ENCODE data around the gene HSP90AB1.

The HSP90AB1 gene

DNA sequence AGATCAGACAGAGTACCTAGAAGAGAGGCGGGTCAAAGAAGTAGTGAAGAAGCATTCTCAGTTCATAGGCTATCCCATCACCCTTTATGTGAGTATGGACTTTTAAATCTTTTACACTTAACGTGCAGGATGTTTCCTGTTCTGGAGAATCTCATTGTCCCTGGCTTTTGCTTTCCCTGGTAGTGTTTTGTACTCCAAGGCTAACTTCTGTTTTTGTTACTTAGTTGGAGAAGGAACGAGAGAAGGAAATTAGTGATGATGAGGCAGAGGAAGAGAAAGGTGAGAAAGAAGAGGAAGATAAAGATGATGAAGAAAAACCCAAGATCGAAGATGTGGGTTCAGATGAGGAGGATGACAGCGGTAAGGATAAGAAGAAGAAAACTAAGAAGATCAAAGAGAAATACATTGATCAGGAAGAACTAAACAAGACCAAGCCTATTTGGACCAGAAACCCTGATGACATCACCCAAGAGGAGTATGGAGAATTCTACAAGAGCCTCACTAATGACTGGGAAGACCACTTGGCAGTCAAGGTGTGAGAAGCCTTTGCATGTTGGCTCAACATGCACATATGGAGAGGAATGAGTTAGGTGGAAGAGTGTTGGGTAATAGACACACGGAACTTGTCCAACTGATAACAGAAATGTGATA is 3.3 kb downstream of the HSP90AB1 start:
- Histone ChIP-seq H3K9me3 (ENCODE audit: insufficient read depth, low read length) (no peaks in the 10 kb centered on the region), H3K36me3 (replicated peaks; ENCODE audit: low read depth, low read length) (peaks cover 72% of the 10 kb centered on the region), H2AFZ (ENCODE audit: low read depth, low read length) (no peak overlapping the region), H3K4me3 (ENCODE audit: low read length) (no peak overlapping the region), H3K9ac (ENCODE audit: low read length) (no peak overlapping the region), H3K4me2 (ENCODE audit: low read length) (no peak overlapping the region), H4K20me1 (ENCODE audit: insufficient read depth, low read length) (peaks cover 71% of the 10 kb centered on the region), H3K4me1 (ENCODE audit: low read length) (peaks cover 22% of the 10 kb centered on the region), H3K27ac (ENCODE audit: low read length) (no peak overlapping the region), H3K79me2 (ENCODE audit: low read length) (peaks cover 76% of the 10 kb centered on the region), H3K27me3 (ENCODE audit: low read depth, low read length) (no peaks in the 10 kb centered on the region)
- TF ChIP-seq EZH2phosphoT487 (IDR thresholded peaks at IDR 0.05; ENCODE audit: low read depth) (no peak), CTCF (IDR thresholded peaks at IDR 0.05; ENCODE audit: low read depth, low read length) (no peak)

GRCh38 chr6:44250718-44251123 is 3.8 kb downstream of the HSP90AB1 start:
- H3K36me3 ChIP-seq (replicated peaks; ENCODE audit: low read depth, low read length), result peaks cover 78% of the 10 kb centered on the region

DNA sequence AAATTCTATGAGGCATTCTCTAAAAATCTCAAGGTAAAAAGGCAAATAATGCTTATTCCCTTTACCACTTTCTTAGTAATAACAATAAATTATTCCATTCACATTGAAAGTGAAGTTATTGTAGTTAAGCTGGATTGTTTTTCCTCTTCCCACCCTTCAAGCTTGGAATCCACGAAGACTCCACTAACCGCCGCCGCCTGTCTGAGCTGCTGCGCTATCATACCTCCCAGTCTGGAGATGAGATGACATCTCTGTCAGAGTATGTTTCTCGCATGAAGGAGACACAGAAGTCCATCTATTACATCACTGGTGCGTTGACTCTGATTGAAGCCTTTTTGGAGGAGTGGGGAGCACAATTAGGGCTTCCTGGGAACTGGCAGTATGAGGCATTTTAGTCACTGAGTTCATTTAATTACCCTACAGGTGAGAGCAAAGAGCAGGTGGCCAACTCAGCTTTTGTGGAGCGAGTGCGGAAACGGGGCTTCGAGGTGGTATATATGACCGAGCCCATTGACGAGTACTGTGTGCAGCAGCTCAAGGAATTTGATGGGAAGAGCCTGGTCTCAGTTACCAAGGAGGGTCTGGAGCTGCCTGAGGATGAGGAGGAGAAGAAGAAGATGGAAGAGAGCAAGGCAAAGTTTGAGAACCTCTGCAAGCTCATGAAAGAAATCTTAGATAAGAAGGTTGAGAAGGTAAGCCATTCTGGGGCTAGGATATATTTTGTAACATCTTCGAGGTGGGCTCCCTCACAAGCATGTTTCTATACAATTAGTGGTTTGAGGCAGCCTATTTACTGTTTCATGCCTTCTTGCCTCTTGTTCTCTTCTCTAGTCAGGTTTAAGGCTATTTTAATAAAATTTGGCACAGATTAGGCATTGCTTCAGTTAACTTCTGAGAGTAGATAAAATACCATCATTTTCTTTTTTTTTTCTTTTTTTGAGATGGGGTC is 4.9 kb downstream of the HSP90AB1 start:
- peaks cover 78% of the 10 kb centered on the region for H3K36me3 ChIP-seq (replicated peaks; ENCODE audit: low read depth, low read length)
- H3K79me2 ChIP-seq (ENCODE audit: low read length), result peaks cover 69% of the 10 kb centered on the region
- H4K20me1 ChIP-seq (ENCODE audit: insufficient read depth, low read length), result peaks cover 74% of the 10 kb centered on the region
- H3K4me1 ChIP-seq (ENCODE audit: low read length), result peaks cover 29% of the 10 kb centered on the region
- H3K4me2 ChIP-seq (ENCODE audit: low read length), result no peak overlapping the region
- H3K27ac ChIP-seq (ENCODE audit: low read length), result no peak overlapping the region
- no peaks in the 10 kb centered on the region for H3K9me3 ChIP-seq (ENCODE audit: insufficient read depth, low read length)
- no peak overlapping the region for H2AFZ ChIP-seq (ENCODE audit: low read depth, low read length)
- H3K9ac ChIP-seq (ENCODE audit: low read length), result no peak overlapping the region
- TF ChIP-seq CTCF (IDR thresholded peaks at IDR 0.05; ENCODE audit: low read depth, low read length) (no peak), EZH2phosphoT487 (IDR thresholded peaks at IDR 0.05; ENCODE audit: low read depth) (no peak)
- no peak overlapping the region for H3K4me3 ChIP-seq (ENCODE audit: low read length)
- no peaks in the 10 kb centered on the region for H3K27me3 ChIP-seq (ENCODE audit: low read depth, low read length)

More at GRCh38 chr6:44250718-44251123, 3.8 kb downstream of the HSP90AB1 start:
- TF ChIP-seq EZH2phosphoT487 (IDR thresholded peaks at IDR 0.05; ENCODE audit: low read depth) (no peak), CTCF (IDR thresholded peaks at IDR 0.05; ENCODE audit: low read depth, low read length) (no peak)
- Histone ChIP-seq H3K4me2 (ENCODE audit: low read length) (no peak overlapping the region), H3K79me2 (ENCODE audit: low read length) (peaks cover 71% of the 10 kb centered on the region), H3K27me3 (ENCODE audit: low read depth, low read length) (no peaks in the 10 kb centered on the region), H3K27ac (ENCODE audit: low read length) (no peak overlapping the region), H3K4me1 (ENCODE audit: low read length) (peaks cover 18% of the 10 kb centered on the region), H3K9ac (ENCODE audit: low read length) (no peak overlapping the region), H3K9me3 (ENCODE audit: insufficient read depth, low read length) (no peaks in the 10 kb centered on the region), H2AFZ (ENCODE audit: low read depth, low read length) (no peak overlapping the region), H4K20me1 (ENCODE audit: insufficient read depth, low read length) (peaks cover 73% of the 10 kb centered on the region), H3K4me3 (ENCODE audit: low read length) (no peak overlapping the region)
